HepG2 (cell line): Measurements from ENCODE around the gene CHID1. TPM values are rescaled to one million over a fixed set of nuclear protein-coding genes. Genes with fewer than 3 reads are reported as not detected.

Experiments
- CCAR2 ChIP-seq: fragments of 200-400 bp; formaldehyde crosslinking; optimal IDR thresholded peaks from 2 replicates; pipeline ENCODE3; 2018; ENCODE audit warnings: low read depth, mild to moderate bottlenecking, low read length, moderate library complexity
- HMG20A ChIP-seq: IDR thresholded peaks from 2 replicates; pipeline ENCODE4 v1.6.1; 2016; ENCODE audit warnings: borderline replicate concordance
- POLR2AphosphoS5 ChIP-seq: IDR thresholded peaks from 2 replicates; pipeline ENCODE4 v1.6.1; 2012; ENCODE audit warnings: low read depth, low read length
- SALL1 ChIP-seq: sonication (generic); formaldehyde crosslinking; IDR thresholded peaks from 2 replicates; pipeline ENCODE4 v1.8.0; 2022; ENCODE audit warnings: mild to moderate bottlenecking, missing genetic modification reagents
- TRIM24 ChIP-seq: sonication (generic); formaldehyde crosslinking; IDR thresholded peaks from 2 replicates; pipeline ENCODE4 v1.8.0; 2022; ENCODE audit warnings: mild to moderate bottlenecking, missing genetic modification reagents
- ZNF382 ChIP-seq: sonication (generic); formaldehyde crosslinking; IDR thresholded peaks from 2 replicates; pipeline ENCODE4 v1.5.0; 2020; ENCODE audit warnings: missing genetic modification reagents, mild to moderate bottlenecking, borderline replicate concordance
- ZNF766 ChIP-seq: sonication (generic); formaldehyde crosslinking; IDR thresholded peaks from 2 replicates; pipeline ENCODE4 v1.5.0; 2020; ENCODE audit warnings: missing genetic modification reagents, borderline replicate concordance
- ZNF781 ChIP-seq: sonication (generic); formaldehyde crosslinking; IDR thresholded peaks from 2 replicates; pipeline ENCODE4 v1.5.1; 2020; ENCODE audit warnings: borderline replicate concordance, mild to moderate bottlenecking, missing genetic modification reagents; ENCODE audit errors: not compliant biosample characterization
- ZNF816 ChIP-seq: sonication (generic); formaldehyde crosslinking; IDR thresholded peaks from 2 replicates; pipeline ENCODE4 v1.8.0; 2022; ENCODE audit warnings: missing genetic modification reagents, mild to moderate bottlenecking, borderline replicate concordance
- polyA plus RNA-seq, 8 experiments: library from polyadenylated mRNA; depleted of rRNA in 3 of 8; stranded (reverse) in 7 of 8; unstranded in 1 of 8; fragments of >200 nt; fragmentation: Illumina TruSeq in 4 of 8; extraction: Trizol in 4 of 8; gene quantifications; 2 replicates each; pipeline versions ENCODE4 v1.2.1 to v1.2.3, GENCODE V29; 2011 to 2016; ENCODE audit warnings: low read depth in 4 of 8, missing spikeins in 1 of 8, mixed read lengths in 1 of 8; ENCODE audit not compliant: insufficient read depth in 1 of 8
- total RNA-seq, 5 experiments: library from RNA; depleted of rRNA; stranded (reverse); fragments of >200 nt; fragmentation: Illumina TruSeq; extraction: Trizol; gene quantifications; 2 replicates each; pipeline ENCODE4 v1.2.3, GENCODE V29; 2016; ENCODE audit warnings: low read depth in 1 of 5
- TF ChIP-seq, protein P1 (sequence below): sonication (generic); formaldehyde crosslinking; IDR thresholded peaks from 2 replicates; pipeline ENCODE4 v1.9.0; 2021; ENCODE audit warnings: missing genetic modification reagents, borderline replicate concordance
- TF ChIP-seq, protein P2 (sequence below): sonication (generic); formaldehyde crosslinking; IDR thresholded peaks from 2 replicates; pipeline ENCODE4 v1.8.0; 2022; ENCODE audit warnings: mild to moderate bottlenecking, missing genetic modification reagents, moderate library complexity
- TF ChIP-seq, protein P3 (sequence below): sonication (generic); formaldehyde crosslinking; IDR thresholded peaks from 2 replicates; pipeline ENCODE4 v1.5.0; 2020; ENCODE audit warnings: missing genetic modification reagents
- TF ChIP-seq, protein P4 (sequence below): fragments of 450-650 bp; IDR thresholded peaks from 2 replicates; pipeline ENCODE4 v1.6.1; 2017; ENCODE audit warnings: mild to moderate bottlenecking
- TF ChIP-seq, protein P5 (sequence below): sonication (generic); formaldehyde crosslinking; IDR thresholded peaks from 2 replicates; pipeline ENCODE4 v1.5.0; 2020; ENCODE audit warnings: missing genetic modification reagents
- TF ChIP-seq, protein P6 (sequence below): sonication (generic); formaldehyde crosslinking; IDR thresholded peaks from 2 replicates; pipeline ENCODE4 v1.5.0; 2020; ENCODE audit warnings: mild to moderate bottlenecking, missing genetic modification reagents
- TF ChIP-seq, protein P7 (sequence below): sonication (generic); formaldehyde crosslinking; IDR thresholded peaks from 2 replicates; pipeline ENCODE4 v1.5.0; 2020; ENCODE audit warnings: mild to moderate bottlenecking, missing genetic modification reagents

Gene CHID1
- total and polyA plus RNA-seq, 2 of the 13 experiments (the other 11 are each of a cell fraction or from before 2014, with no cell fraction given): 65.1 to 93.6 TPM

DNA sequence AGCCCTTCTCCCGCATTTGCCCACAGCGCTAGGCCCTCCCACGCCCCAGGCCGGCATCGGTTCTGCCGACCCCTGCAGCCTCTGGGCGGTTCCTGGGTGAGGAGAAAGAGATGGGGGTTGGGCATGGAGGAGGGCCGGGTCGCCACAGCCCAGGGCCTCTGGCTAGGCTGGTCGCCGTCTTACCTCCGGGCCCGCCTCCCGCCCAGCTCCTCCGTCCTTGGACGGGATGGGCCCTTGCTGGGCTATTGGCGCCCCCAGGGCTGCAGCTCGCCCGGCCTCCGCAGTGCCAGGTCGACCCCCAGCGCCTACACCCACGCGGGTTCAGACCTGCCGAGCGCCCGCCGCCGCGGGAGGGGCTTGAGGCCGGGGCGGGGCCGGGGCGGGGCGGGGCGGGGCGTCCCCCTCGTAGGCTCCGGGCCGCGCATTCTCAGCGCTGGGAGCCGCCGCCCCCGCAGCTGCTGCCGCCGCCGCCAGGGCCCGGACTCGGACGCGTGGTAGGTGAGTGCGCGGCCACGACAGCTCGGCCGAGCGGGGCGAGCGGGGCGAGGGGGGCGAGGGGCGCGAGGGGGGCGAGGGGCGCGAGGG lies 78.0 kb downstream of the CHID1 start, which contains the start of gene CD151 (continued):
- TF ChIP-seq, protein P1, sequence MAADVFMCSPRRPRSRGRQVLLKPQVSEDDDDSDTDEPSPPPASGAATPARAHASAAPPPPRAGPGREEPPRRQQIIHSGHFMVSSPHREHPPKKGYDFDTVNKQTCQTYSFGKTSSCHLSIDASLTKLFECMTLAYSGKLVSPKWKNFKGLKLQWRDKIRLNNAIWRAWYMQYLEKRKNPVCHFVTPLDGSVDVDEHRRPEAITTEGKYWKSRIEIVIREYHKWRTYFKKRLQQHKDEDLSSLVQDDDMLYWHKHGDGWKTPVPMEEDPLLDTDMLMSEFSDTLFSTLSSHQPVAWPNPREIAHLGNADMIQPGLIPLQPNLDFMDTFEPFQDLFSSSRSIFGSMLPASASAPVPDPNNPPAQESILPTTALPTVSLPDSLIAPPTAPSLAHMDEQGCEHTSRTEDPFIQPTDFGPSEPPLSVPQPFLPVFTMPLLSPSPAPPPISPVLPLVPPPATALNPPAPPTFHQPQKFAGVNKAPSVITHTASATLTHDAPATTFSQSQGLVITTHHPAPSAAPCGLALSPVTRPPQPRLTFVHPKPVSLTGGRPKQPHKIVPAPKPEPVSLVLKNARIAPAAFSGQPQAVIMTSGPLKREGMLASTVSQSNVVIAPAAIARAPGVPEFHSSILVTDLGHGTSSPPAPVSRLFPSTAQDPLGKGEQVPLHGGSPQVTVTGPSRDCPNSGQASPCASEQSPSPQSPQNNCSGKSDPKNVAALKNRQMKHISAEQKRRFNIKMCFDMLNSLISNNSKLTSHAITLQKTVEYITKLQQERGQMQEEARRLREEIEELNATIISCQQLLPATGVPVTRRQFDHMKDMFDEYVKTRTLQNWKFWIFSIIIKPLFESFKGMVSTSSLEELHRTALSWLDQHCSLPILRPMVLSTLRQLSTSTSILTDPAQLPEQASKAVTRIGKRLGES (CRISPR knock-in tag): no peak
- TF ChIP-seq CCAR2: no peak
- TF ChIP-seq, protein P2, sequence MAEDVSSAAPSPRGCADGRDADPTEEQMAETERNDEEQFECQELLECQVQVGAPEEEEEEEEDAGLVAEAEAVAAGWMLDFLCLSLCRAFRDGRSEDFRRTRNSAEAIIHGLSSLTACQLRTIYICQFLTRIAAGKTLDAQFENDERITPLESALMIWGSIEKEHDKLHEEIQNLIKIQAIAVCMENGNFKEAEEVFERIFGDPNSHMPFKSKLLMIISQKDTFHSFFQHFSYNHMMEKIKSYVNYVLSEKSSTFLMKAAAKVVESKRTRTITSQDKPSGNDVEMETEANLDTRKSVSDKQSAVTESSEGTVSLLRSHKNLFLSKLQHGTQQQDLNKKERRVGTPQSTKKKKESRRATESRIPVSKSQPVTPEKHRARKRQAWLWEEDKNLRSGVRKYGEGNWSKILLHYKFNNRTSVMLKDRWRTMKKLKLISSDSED (CRISPR knock-in tag): no peak
- TF ChIP-seq, protein P3, sequence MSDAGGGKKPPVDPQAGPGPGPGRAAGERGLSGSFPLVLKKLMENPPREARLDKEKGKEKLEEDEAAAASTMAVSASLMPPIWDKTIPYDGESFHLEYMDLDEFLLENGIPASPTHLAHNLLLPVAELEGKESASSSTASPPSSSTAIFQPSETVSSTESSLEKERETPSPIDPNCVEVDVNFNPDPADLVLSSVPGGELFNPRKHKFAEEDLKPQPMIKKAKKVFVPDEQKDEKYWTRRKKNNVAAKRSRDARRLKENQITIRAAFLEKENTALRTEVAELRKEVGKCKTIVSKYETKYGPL (CRISPR knock-in tag): no peak
- peak; percentile 19; the same call in 1 of the 2 replicates for TF ChIP-seq SALL1 (CRISPR knock-in tag)
- TF ChIP-seq ZNF781 (CRISPR knock-in tag): no peak
- TF ChIP-seq ZNF382: no peak
- TF ChIP-seq, protein P4, sequence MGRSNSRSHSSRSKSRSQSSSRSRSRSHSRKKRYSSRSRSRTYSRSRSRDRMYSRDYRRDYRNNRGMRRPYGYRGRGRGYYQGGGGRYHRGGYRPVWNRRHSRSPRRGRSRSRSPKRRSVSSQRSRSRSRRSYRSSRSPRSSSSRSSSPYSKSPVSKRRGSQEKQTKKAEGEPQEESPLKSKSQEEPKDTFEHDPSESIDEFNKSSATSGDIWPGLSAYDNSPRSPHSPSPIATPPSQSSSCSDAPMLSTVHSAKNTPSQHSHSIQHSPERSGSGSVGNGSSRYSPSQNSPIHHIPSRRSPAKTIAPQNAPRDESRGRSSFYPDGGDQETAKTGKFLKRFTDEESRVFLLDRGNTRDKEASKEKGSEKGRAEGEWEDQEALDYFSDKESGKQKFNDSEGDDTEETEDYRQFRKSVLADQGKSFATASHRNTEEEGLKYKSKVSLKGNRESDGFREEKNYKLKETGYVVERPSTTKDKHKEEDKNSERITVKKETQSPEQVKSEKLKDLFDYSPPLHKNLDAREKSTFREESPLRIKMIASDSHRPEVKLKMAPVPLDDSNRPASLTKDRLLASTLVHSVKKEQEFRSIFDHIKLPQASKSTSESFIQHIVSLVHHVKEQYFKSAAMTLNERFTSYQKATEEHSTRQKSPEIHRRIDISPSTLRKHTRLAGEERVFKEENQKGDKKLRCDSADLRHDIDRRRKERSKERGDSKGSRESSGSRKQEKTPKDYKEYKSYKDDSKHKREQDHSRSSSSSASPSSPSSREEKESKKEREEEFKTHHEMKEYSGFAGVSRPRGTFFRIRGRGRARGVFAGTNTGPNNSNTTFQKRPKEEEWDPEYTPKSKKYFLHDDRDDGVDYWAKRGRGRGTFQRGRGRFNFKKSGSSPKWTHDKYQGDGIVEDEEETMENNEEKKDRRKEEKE: no peak
- no peak for TF ChIP-seq ZNF766 (CRISPR knock-in tag)
- TF ChIP-seq TRIM24 (CRISPR knock-in tag): no peak
- 0 out of 2 replicates have a peak, but pooled peaks have one; percentile 29 for TF ChIP-seq POLR2AphosphoS5
- TF ChIP-seq, protein P5, sequence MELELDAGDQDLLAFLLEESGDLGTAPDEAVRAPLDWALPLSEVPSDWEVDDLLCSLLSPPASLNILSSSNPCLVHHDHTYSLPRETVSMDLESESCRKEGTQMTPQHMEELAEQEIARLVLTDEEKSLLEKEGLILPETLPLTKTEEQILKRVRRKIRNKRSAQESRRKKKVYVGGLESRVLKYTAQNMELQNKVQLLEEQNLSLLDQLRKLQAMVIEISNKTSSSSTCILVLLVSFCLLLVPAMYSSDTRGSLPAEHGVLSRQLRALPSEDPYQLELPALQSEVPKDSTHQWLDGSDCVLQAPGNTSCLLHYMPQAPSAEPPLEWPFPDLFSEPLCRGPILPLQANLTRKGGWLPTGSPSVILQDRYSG (CRISPR knock-in tag): no peak
- no peak for TF ChIP-seq ZNF816
- TF ChIP-seq, protein P6, sequence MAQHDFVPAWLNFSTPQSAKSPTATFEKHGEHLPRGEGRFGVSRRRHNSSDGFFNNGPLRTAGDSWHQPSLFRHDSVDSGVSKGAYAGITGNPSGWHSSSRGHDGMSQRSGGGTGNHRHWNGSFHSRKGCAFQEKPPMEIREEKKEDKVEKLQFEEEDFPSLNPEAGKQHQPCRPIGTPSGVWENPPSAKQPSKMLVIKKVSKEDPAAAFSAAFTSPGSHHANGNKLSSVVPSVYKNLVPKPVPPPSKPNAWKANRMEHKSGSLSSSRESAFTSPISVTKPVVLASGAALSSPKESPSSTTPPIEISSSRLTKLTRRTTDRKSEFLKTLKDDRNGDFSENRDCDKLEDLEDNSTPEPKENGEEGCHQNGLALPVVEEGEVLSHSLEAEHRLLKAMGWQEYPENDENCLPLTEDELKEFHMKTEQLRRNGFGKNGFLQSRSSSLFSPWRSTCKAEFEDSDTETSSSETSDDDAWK (CRISPR knock-in tag): no peak
- no peak for TF ChIP-seq HMG20A (CRISPR knock-in tag)
- TF ChIP-seq, protein P7, sequence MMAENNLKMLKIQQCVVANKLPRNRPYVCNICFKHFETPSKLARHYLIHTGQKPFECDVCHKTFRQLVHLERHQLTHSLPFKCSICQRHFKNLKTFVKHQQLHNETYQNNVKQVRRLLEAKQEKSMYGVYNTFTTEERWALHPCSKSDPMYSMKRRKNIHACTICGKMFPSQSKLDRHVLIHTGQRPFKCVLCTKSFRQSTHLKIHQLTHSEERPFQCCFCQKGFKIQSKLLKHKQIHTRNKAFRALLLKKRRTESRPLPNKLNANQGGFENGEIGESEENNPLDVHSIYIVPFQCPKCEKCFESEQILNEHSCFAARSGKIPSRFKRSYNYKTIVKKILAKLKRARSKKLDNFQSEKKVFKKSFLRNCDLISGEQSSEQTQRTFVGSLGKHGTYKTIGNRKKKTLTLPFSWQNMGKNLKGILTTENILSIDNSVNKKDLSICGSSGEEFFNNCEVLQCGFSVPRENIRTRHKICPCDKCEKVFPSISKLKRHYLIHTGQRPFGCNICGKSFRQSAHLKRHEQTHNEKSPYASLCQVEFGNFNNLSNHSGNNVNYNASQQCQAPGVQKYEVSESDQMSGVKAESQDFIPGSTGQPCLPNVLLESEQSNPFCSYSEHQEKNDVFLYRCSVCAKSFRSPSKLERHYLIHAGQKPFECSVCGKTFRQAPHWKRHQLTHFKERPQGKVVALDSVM: no peak
